HFFc6 (cell line): Measurements from ENCODE around the gene ANAPC7. TPM values are rescaled to one million over a fixed set of nuclear protein-coding genes. Genes with fewer than 3 reads are reported as not detected.

Experiments used
- DNase-seq: peaks from one replicate; pipeline ENCODE4 v3.0.0-alpha.2; 2018
- H3K27ac Mint-ChIP-seq: 2 replicates; pipeline ENCODE4 v1.8.0; 2020; ENCODE audit warnings: mild to moderate bottlenecking, mixed read lengths
- H3K27me3 Mint-ChIP-seq: 2 replicates; pipeline ENCODE4 v1.8.0; 2021; ENCODE audit warnings: mild to moderate bottlenecking, moderate library complexity, mixed read lengths; ENCODE audit not compliant: insufficient read depth
- H3K36me3 Mint-ChIP-seq: 2 replicates; pipeline ENCODE4 v1.8.0; 2021; ENCODE audit warnings: low read depth, mixed read lengths
- H3K4me1 Mint-ChIP-seq: 2 replicates; pipeline ENCODE4 v1.8.0; 2020; ENCODE audit warnings: low read depth, mixed read lengths
- H3K4me3 Mint-ChIP-seq: 2 replicates; pipeline ENCODE4 v1.8.0; 2020; ENCODE audit warnings: mild to moderate bottlenecking, moderate library complexity, mixed read lengths
- H3K9me3 Mint-ChIP-seq: 2 replicates; pipeline ENCODE4 v1.8.0; 2020; ENCODE audit warnings: mild to moderate bottlenecking, mixed read lengths
- total RNA-seq, 6 experiments: library from RNA; stranded (reverse); fragmentation: NEBNext Ultra II Directional; extraction: Animal tissue kit (Norgen Biotek cat#: 25700); gene quantifications; 2 replicates in 1 of 6; 3 replicates in 5 of 6; pipeline ENCODE4 v1.2.3, GENCODE V29; 2021
- TF ChIP-seq, protein P1 (sequence below): fragments of 200-600 bp; sonication (generic); IDR thresholded peaks from 2 replicates; pipeline ENCODE4 v1.5.0; 2021; ENCODE audit warnings: antibody characterized with exemption, mild to moderate bottlenecking

The ANAPC7 gene
- total RNA-seq, 6 experiments from 2014 or later, result 48.7 to 58.8 (median 57.3) TPM

DNA sequence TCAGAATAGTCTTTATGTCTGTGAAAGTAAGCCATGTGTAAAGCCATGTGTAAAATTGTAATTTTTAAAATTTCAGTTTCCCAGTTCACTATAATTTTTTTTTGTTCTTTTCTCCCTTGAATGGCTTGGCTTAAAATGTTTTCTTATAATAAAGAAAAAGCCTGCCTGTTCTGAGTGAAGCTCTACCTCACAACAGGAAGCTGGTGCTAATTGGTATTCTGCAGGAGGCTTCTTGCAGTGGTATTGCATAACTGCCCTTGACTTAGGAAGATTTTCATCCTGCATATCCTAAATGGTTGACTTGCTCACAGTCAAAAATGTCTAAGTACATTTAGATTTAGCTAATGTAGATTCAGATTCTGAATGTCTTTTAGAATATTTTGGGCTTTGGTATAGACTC lies 73.0 kb downstream of the ANAPC7 start:
- H3K27ac Mint-ChIP-seq, result peak overlapping the region; percentile 41
- peaks cover 27% of the 10 kb centered on the region for H3K4me1 Mint-ChIP-seq
- no peak overlapping the region for H3K4me3 Mint-ChIP-seq
- H3K9me3 Mint-ChIP-seq, result no peaks in the 10 kb centered on the region
- DNase-seq, result peak; percentile 16
- H3K36me3 Mint-ChIP-seq, result peaks cover 59% of the 10 kb centered on the region
- TF ChIP-seq, protein P1, sequence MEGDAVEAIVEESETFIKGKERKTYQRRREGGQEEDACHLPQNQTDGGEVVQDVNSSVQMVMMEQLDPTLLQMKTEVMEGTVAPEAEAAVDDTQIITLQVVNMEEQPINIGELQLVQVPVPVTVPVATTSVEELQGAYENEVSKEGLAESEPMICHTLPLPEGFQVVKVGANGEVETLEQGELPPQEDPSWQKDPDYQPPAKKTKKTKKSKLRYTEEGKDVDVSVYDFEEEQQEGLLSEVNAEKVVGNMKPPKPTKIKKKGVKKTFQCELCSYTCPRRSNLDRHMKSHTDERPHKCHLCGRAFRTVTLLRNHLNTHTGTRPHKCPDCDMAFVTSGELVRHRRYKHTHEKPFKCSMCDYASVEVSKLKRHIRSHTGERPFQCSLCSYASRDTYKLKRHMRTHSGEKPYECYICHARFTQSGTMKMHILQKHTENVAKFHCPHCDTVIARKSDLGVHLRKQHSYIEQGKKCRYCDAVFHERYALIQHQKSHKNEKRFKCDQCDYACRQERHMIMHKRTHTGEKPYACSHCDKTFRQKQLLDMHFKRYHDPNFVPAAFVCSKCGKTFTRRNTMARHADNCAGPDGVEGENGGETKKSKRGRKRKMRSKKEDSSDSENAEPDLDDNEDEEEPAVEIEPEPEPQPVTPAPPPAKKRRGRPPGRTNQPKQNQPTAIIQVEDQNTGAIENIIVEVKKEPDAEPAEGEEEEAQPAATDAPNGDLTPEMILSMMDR, result no peak
- peaks cover 3% of the 10 kb centered on the region for H3K27me3 Mint-ChIP-seq

DNA sequence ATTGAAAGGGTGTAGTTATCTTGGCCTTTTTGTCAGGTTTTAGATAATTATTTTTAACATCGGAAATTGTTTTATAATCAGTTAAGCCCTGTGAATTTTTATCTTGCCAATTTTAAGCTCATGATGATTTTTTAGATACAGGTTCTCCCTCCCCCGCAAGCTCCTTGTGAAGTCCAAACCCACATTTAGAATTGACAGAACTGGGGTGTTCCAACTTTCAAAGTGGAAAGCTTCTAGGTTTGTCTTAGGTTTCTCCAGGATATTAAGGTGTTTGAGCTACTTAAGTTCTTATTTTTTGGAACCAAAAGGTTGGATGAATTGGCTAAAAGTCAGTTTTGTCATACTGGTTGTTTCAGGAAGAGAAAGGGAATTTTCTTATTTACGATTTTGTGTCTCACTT lies 73.4 kb downstream of the ANAPC7 start:
- H3K4me3 Mint-ChIP-seq, result no peak overlapping the region
- peaks cover 1% of the 10 kb centered on the region for H3K27me3 Mint-ChIP-seq
- TF ChIP-seq, protein P1, result no peak
- no peak for DNase-seq
- H3K36me3 Mint-ChIP-seq, result peaks cover 57% of the 10 kb centered on the region
- H3K27ac Mint-ChIP-seq, result peak overlapping the region; percentile 41
- no peaks in the 10 kb centered on the region for H3K9me3 Mint-ChIP-seq
- peaks cover 27% of the 10 kb centered on the region for H3K4me1 Mint-ChIP-seq

DNA sequence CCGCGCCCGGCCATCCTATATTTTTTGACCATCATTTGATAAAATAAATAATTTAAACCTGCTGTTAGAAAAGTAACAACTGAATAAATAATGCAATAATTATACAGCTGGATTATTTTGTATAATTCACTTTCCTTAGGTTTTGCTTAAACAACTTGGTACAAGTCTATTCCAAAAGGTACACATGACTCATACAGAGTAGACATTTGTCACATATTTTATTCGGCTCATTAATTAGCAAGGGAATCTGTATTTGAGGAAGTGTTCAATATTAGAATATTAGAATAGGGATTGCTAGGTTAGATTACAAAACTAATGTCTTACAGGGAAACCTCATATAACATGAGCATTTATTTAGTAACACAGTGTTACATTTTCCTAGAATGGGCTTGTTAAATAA lies 73.8 kb downstream of the ANAPC7 start:
- no peak for DNase-seq
- no peak overlapping the region for H3K4me3 Mint-ChIP-seq
- H3K9me3 Mint-ChIP-seq, result no peaks in the 10 kb centered on the region
- H3K4me1 Mint-ChIP-seq, result peaks cover 27% of the 10 kb centered on the region
- H3K36me3 Mint-ChIP-seq, result peaks cover 54% of the 10 kb centered on the region
- H3K27me3 Mint-ChIP-seq, result no peaks in the 10 kb centered on the region; the same call in 1 of the 2 replicates
- TF ChIP-seq, protein P1, result no peak
- H3K27ac Mint-ChIP-seq, result peak overlapping the region; percentile 41

Other genes starting within 250 kb of the ANAPC7 start
- gene ATP2A2, start 122.5 kb downstream of the ANAPC7 start, total RNA-seq, result 100 to 1,000 TPM; 254 to 286 (median 267) TPM
- 100 to 1,000 TPM; 301 to 338 (median 317) TPM for gene ARPC3, start 46.6 kb upstream of the ANAPC7 start, total RNA-seq
- 10 to 100 TPM; 22.9 to 30.4 (median 25.1) TPM for gene GPN3, start 64.5 kb upstream of the ANAPC7 start, total RNA-seq
- 10 to 100 TPM; 16.4 to 25.2 (median 18.0) TPM for gene FAM216A, start 65.1 kb upstream of the ANAPC7 start, total RNA-seq
- 100 to 1,000 TPM in 5 of 6 experiments, 10 to 100 TPM in 1; 98.0 to 116 (median 110) TPM for gene VPS29, start 98.4 kb upstream of the ANAPC7 start, total RNA-seq
- 1 to 10 TPM in 1 of 6 experiments, under 1 TPM in 5; 0.55 to 1.1 (median 0.77) TPM for gene RAD9B, start 98.6 kb upstream of the ANAPC7 start, total RNA-seq
- gene PPTC7, start 179.6 kb upstream of the ANAPC7 start, total RNA-seq, result 10 to 100 TPM in 5 of 6 experiments, 1 to 10 TPM in 1; 8.9 to 13.6 (median 12.0) TPM
- 10 to 100 TPM; 24.2 to 30.3 (median 25.6) TPM for gene TCTN1, start 210.4 kb upstream of the ANAPC7 start, total RNA-seq